Non-pigmented ciliary epithelial cell (primary cell): ENCODE results near the gene TGFBR3L.

Experiments
- DNase-seq: peaks from one replicate; pipeline ENCODE4 v3.0.0-alpha.2; 2010; ENCODE audit warnings: low read depth

The TGFBR3L gene

GRCh38 chr19:7904074-7905020 is 10.3 kb upstream of the TGFBR3L start:
- DNase-seq, result no peak

- no peak for DNase-seq
These were observed 9.4 kb upstream of the TGFBR3L start for GRCh38 chr19:7905268-7905667.

DNA sequence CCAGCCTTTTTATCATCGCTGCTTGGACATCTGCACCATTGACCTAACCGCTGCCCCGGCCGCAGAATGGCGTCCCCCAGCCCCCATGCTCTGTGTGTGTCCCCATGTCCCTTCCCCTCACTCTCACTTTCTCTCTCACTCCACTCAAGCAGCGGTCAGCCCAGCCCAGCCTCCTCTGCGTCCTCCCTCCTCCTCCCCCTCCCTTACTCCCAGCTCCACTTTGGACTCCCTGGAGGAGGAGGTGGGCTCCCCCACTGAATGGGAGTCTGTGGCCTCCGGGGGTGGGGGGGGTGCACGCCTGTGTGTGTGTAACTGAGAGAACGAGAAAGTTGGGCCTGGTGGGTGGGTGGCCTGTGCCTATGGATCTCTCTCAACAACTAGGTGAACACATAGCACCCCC is 8.8 kb upstream of the TGFBR3L start:
- DNase-seq, result no peak

GRCh38 chr19:7907122-7907521 is 7.5 kb upstream of the TGFBR3L start:
- no peak for DNase-seq

- DNase-seq, result no peak
These were observed 7.1 kb upstream of the TGFBR3L start for GRCh38 chr19:7907544-7907943.

- no peak for DNase-seq
These were observed 6.4 kb upstream of the TGFBR3L start for GRCh38 chr19:7908078-7908699.

DNA sequence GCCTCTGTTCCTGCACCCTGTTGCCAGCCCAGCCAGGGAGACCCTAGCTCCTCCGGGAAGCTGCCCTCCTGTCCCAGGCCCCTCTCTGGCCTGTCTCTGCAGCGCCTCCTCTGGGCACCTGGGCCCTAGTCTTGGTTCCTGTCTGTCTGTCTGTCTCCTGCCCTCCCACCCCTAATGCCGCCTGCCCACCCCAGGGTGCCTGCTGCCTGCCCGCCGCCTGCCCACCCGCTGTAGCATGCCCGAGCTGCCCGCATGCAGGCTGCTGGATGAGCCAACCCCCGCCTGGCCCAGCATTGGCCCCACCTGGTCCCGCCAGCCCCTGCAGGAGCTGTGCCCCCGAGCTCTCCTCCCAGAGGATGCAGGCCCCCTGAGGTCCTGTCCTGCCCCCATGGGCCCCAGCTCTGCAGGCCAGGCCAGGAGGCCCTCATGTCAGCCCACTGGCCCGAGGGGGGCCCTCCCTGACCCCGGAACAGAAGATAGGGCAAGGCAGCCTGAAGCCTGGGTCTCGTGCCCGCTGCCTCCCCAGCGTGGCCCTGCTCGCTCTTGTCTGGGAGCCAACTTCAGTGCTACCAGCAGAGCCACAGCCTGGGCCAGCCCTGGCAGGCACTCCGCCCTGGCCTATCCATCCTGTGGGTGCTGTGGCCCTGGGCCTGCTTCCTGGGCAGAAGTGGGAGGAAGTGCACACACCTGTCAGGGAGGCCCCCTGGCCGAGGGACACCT is 5.7 kb upstream of the TGFBR3L start:
- DNase-seq, result no peak

GRCh38 chr19:7909471-7910067 is 5.1 kb upstream of the TGFBR3L start:
- DNase-seq, result no peak

DNA sequence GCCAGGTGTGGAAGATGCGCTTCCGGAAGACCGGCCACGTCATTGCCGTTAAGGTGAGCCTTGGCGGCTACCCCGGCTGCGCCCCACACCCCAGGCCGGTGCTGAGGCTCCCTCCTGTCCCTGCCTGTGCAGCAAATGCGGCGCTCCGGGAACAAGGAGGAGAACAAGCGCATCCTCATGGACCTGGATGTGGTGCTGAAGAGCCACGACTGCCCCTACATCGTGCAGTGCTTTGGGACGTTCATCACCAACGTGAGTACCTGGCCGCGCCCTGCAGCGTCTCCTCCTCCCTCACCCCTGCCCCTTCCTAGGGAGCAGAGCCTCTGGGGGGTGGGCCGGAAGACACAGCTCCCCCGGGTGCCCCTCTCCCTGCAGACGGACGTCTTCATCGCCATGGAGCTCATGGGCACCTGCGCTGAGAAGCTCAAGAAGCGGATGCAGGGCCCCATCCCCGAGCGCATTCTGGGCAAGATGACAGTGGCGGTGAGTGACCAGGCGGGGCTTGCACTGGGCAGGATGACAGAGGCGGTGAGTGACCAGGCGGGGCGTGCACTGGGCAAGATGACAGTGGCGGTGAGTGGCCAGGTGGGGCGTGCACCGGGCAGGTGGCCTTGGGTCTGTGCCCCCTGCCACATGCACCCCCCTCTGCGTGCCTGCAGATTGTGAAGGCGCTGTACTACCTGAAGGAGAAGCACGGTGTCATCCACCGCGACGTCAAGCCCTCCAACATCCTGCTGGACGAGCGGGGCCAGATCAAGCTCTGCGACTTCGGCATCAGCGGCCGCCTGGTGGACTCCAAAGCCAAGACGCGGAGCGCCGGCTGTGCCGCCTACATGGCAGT is 4.1 kb upstream of the TGFBR3L start:
- no peak for DNase-seq

DNA sequence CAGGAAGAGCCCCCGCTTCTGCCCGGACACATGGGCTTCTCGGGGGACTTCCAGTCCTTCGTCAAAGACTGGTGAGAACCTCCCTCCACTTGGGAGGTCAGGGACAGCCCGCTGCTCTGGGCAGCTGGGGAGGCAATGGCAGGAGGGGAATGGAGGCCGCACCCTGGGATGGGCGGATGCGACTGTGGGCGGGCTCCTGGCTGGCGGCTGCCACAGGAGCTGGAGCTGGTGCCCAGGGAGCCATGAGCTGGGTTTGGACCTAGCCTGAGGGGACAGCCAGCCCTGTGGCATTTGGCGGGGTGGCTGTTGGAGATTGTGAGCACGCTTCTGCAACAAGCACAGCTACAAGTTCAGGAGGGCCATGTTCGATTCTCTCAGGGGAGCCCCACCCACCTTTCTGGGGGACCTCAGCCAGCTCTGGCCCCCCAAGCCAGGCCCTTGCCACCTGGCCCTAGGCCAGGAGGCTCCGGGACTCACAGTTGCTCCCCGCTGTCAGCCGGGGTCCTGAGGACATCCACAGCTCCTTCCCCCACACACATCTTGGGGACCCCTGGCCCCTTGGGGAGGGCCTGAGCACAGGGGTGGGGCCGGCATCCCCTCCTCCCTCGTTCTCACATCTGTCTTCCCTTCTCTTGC is 3.0 kb upstream of the TGFBR3L start:
- no peak for DNase-seq

DNA sequence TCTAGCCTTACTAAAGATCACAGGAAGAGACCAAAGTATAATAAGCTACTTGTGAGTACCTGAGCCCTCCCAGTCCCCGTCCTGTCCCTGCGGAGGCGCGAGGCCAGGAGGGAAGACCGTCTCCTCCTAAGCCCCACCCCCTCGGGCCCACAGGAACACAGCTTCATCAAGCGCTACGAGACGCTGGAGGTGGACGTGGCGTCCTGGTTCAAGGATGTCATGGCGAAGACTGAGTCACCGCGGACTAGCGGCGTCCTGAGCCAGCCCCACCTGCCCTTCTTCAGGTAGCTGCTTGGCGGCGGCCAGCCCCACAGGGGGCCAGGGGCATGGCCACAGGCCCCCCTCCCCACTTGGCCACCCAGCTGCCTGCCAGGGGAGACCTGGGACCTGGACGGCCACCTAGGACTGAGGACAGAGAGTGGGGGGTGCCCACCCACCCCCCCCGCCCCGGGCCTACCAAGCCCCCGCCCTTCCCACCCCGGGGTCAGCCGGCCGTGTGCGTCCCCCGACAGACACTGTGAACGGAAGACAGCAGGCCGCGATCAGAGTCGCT is 2.4 kb upstream of the TGFBR3L start:
- DNase-seq, result no peak

DNA sequence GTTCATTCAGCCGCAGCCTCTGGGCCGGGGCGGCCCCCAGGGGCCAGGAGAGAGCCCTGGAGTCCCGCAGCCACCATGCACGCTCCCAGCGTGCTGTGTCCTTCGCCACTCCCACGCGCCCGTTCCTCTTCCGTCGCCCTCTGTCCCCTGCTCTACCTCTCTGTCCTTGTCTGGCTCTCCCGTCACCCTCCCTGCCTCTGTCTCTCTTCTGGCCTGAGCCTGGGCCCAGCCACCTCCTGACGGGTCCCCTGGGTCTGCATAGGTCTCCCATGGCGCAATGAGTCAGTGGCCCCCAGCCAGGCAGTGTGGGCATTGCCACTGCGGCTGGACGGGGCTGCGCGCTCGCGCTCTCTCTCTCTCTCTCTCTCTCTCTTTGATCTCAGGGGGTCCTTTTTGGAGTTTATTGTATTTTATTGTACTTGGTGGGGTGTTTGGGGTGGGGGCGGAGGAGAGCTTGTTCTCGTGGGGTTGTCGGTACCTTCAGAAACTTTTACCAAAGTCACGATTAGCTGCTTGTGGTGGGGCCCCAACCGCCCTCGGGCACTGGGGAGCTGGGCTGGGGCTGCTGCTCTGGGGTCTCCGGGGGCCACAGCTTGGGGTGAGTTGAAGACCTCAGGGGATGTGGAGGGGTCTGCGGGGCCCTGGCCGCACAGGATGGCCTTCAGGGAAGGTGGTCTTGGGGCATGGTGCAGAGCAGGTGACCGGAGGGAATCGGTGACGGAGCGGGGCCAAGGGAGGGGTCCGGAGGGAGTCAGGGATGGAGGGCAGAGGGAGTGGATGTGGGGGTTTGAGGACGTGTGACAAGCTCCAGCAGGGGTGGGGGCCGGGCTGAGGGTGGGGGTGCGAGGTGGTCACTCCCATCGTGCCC is 1.7 kb upstream of the TGFBR3L start:
- DNase-seq, result no peak

- no peak for DNase-seq
These were observed 978 bp upstream of the TGFBR3L start for GRCh38 chr19:7913652-7914051.

DNA sequence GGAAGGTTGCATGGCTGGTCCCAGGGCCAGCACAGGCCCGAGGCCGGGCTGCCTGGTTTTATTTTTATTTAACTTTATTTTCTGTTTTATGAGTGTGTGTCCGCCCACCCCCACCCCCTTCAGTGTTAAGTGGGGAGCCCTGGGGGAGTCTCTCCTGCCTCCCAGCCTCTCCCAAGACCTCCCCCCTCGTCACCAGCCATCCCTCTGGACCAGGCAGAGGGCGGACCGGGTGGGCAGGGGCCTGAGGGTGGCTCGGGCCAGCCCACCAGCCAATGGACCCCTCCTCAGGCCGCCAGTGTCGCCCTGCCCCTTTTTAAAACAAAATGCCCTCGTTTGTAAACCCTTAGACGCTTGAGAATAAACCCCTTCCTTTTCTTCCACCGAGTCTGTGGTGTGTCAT is 531 bp upstream of the TGFBR3L start:
- DNase-seq, result no peak

- DNase-seq, result no peak
These were observed 846 bp downstream of the TGFBR3L start for GRCh38 chr19:7915250-7916102.

GRCh38 chr19:7916103-7916954 is 1.7 kb downstream of the TGFBR3L start:
- no peak for DNase-seq

DNA sequence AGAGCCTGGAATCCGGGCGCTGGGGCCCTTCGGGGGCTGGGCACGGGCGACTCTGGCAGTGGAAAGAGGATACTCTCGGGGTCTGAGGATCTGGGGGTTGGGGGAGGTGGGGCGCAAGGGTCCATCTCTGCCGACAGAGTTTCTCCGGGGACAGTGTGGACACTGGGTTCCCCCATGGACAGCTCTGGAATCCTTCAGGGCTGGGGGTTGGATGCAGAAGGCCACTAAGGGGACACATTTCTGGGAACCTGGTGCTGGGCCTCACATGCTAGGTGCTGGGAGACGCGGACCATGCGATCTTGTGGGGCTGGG is 2.3 kb downstream of the TGFBR3L start:
- no peak for DNase-seq
